Uterine smooth muscle cell (primary cell): ENCODE measurements around the gene PTTG2. TPM values are rescaled to one million over a fixed set of nuclear protein-coding genes. Genes with fewer than 3 reads are reported as not detected.

Source experiments
- total RNA-seq: library from RNA; depleted of rRNA; stranded (reverse); fragments of >200 nt; gene quantifications from 2 replicates; pipeline ENCODE4 v1.2.3, GENCODE V29; 2014

The PTTG2 gene
- total RNA-seq: 0.37 TPM in 1 of 2 replicates, not detected in the other

DNA sequence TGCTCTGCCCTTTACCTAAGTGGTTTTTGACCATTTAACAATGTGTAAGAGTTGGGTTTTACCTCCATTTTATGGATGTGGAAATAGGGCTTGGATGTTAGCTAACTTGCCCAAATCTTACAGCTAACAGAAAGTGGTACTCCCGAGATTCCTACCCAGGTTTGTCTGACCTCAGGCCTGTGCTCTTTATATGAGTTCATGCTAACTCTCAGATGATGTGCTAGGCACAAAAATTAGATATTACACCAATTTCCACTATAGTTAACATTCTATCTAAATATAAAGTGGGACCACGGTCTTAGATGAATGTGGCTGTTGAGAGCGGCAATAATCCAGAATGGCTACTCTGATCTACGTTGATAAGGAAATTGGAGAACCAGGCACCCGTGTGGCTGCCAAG is at the start of gene PTTG2:
PTTG2 (plus strand) TSS at position 301 of the 400 bp plus-strand sequence; CDS start at position 338, 37 bp downstream.

Other genes starting within 250 kb of the PTTG2 start
- 51.6 and 57.4 TPM in 2 replicates for gene PGM2, start 133.7 kb upstream of the PTTG2 start, total RNA-seq
- gene TBC1D1, start 69.3 kb upstream of the PTTG2 start, total RNA-seq: 149 and 223 TPM in 2 replicates